Thyroid gland (tissue), 4 donors: ENCODE data around the gene SACM1L. TPM values are rescaled to one million over a fixed set of nuclear protein-coding genes. Genes with fewer than 3 reads are reported as not detected.

ENCODE experiments used
- DNase-seq, 2 donors: peaks; one replicate each; pipeline ENCODE4 v3.0.0-alpha.2; 2019
- H3K27ac ChIP-seq, 3 donors: fragments of 200-600 bp; sonication (generic); 1 replicate in 2 of 3; 2 replicates in 1 of 3; pipeline ENCODE4 v1.5.1; 2016 to 2019; ENCODE audit warnings: mild to moderate bottlenecking in 1 of 3, moderate library complexity in 1 of 3
- H3K27me3 ChIP-seq: fragments of 200-600 bp; sonication (generic); one replicate; pipeline ENCODE4 v1.5.1; 2019
- H3K36me3 ChIP-seq, 2 donors: fragments of 200-600 bp; sonication (generic); one replicate each; pipeline ENCODE4 v1.5.1; 2016 to 2019
- H3K4me1 ChIP-seq, 2 donors: fragments of 200-600 bp; sonication (generic); one replicate each; pipeline ENCODE4 v1.5.1; 2017 to 2019
- H3K4me3 ChIP-seq, 3 donors: fragments of 200-600 bp; sonication (generic); replicated peaks in 1 of 3; 1 replicate in 2 of 3; 2 replicates in 1 of 3; pipeline ENCODE4 v1.5.1; 2016; ENCODE audit warnings: mild to moderate bottlenecking in 1 of 3
- H3K9me3 ChIP-seq: fragments of 200-600 bp; sonication (generic); one replicate; pipeline ENCODE4 v1.5.1; 2017
- POLR2A ChIP-seq, 2 donors: fragments of 450-650 bp; IDR thresholded peaks; one replicate each; pipeline ENCODE4 v1.6.1; 2017; ENCODE audit warnings: antibody characterized with exemption in 2 of 2, mild to moderate bottlenecking in 2 of 2, moderate library complexity in 1 of 2
- WGBS, 2 donors: methylation state at CpG; one replicate each; pipeline ENCODE4 v1.1.5; 2017; 5-methylcytosine and 5-hydroxymethylcytosine counted together
- intact Hi-C: fragments of 100-400 bp; cut with DNase I; formaldehyde crosslinking; loops from one replicate; pipeline ENCODE4 v1.15.1; 2023
- total RNA-seq, 4 donors: library from RNA; depleted of rRNA; stranded (reverse); fragments of >200 nt; gene quantifications; one replicate each; pipeline ENCODE4 v1.2.3, GENCODE V29; 2016
- TF ChIP-seq, protein P1 (sequence below), 6 experiments: fragments of 200-600 bp in 3 of 6; fragments of 450-650 bp in 3 of 6; sonication (generic) in 3 of 6; IDR thresholded peaks; one replicate each; pipeline ENCODE4 v1.5.1; 2016 to 2019; ENCODE audit warnings: antibody characterized with exemption in 6 of 6, mild to moderate bottlenecking in 2 of 6, inconsistent platforms in 1 of 6, moderate library complexity in 1 of 6

The SACM1L gene
- total RNA-seq, 4 donors from 2014 or later = 87.0 to 161 (median 111) TPM

DNA sequence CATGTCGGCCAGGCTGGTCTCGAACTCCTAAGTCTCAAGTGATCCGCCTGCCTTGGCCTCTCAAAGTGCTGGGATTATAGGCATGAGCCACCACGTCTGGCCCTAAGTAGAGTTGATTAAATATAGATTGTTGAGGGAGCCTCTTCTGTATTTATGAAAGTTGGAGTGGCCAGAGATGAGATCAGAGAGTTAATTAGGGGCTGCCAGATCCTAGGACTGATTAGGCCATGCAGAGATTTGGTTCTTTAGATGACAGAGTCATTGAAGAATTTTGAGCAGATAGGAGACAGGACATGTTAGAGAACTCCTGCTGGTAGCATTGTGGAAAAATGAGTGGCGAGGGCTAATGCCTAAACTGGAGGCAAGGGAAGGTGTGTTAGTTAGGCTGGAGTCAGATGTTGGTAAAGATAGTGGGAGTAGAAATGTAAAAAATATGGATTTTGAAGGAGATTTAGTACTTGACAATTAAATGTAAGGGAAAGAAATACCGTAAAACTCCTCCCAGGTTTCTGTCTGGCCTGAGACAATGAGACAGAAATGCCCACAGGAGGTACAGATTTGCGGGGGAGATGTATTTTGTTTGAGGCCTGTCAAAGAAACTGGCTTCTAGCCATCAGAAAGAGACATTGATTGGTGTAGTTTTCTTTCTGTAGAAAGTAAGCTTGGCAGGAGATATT lies 23.4 kb downstream of the SACM1L start:
- TF ChIP-seq, protein P1, sequence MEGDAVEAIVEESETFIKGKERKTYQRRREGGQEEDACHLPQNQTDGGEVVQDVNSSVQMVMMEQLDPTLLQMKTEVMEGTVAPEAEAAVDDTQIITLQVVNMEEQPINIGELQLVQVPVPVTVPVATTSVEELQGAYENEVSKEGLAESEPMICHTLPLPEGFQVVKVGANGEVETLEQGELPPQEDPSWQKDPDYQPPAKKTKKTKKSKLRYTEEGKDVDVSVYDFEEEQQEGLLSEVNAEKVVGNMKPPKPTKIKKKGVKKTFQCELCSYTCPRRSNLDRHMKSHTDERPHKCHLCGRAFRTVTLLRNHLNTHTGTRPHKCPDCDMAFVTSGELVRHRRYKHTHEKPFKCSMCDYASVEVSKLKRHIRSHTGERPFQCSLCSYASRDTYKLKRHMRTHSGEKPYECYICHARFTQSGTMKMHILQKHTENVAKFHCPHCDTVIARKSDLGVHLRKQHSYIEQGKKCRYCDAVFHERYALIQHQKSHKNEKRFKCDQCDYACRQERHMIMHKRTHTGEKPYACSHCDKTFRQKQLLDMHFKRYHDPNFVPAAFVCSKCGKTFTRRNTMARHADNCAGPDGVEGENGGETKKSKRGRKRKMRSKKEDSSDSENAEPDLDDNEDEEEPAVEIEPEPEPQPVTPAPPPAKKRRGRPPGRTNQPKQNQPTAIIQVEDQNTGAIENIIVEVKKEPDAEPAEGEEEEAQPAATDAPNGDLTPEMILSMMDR (IDR thresholded peaks at IDR 0.05) = no peak
- no peak for TF ChIP-seq POLR2A (IDR thresholded peaks at IDR 0.05)
- H3K9me3 ChIP-seq = no peaks in the 10 kb centered on the region
- H3K4me3 ChIP-seq = no peak overlapping the region
- WGBS, 2 donors = 90 to 91% methylated on average over 7 of the region's 7 CpGs
- H3K27me3 ChIP-seq = no peaks in the 10 kb centered on the region
- no peak overlapping the region for H3K27ac ChIP-seq
- DNase-seq = no peak
- H3K36me3 ChIP-seq = peaks cover 13 to 22% of the 10 kb centered on the region in 2 donors
- intact Hi-C loops = no loop called here
- H3K4me1 ChIP-seq = no peaks in the 10 kb centered on the region

DNA sequence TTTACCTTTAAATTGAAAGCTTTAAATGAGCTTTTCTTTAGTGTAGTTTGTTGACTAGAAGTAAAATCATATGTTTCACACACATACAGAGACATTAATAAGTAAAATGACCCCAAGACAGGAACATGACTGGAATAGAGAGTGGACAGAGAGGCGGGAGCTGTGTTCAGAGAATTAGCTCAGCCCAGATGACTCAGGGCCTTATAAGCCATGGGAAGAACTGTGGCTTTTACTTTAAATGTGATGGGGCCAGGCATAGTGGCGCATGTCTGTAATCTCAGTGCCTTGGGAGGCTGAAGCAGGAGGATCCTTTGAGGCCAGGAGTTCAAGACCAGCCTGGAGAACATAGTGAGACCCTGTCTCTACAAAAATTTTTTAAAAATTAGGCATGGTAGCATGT lies 26.7 kb downstream of the SACM1L start:
- intact Hi-C loops = no loop called here
- H3K27ac ChIP-seq = no peak overlapping the region
- peaks cover 0 to 9% of the 10 kb centered on the region in 2 donors for H3K4me1 ChIP-seq
- no peaks in the 10 kb centered on the region for H3K27me3 ChIP-seq
- TF ChIP-seq, protein P1 (IDR thresholded peaks at IDR 0.05) = no peak
- no peak for TF ChIP-seq POLR2A (IDR thresholded peaks at IDR 0.05)
- no peak for DNase-seq
- 98 to 100% methylated on average over 2 of the region's 2 CpGs for WGBS, 2 donors
- H3K4me3 ChIP-seq = no peak overlapping the region
- H3K36me3 ChIP-seq = peaks cover 9 to 18% of the 10 kb centered on the region in 2 donors
- H3K9me3 ChIP-seq = no peaks in the 10 kb centered on the region

DNA sequence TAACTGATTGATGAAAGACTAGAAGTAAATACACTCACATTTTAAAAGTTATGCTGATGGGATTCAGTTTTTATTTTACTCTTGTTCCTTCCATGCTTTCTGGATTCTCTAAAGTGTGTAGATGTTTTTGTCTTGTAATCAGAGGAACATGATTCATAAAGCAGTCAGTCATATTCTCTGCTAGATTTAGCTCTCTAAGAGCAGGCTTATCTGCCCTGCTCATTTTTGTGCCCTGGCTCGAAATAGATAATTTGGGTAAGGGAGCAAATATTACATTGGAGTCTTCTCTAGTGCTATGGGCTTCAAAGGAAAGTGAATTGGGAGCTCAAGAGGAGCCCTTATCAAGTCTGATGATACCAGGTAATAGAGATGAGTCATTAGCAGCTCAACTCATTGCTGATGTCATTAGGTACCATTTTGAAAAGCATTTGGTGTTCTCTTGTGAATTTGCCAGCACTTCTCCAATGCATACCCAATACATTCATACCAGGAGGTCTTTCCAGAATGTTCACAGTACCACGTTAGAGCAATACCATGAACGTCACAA lies 27.7 kb downstream of the SACM1L start:
- Histone ChIP-seq H3K27ac (no peak overlapping the region), H3K27me3 (no peaks in the 10 kb centered on the region), H3K9me3 (no peaks in the 10 kb centered on the region), H3K4me3 (no peak overlapping the region), H3K4me1 (peaks cover 0 to 9% of the 10 kb centered on the region in 2 donors), H3K36me3 (peaks cover 8 to 13% of the 10 kb centered on the region in 2 donors)
- TF ChIP-seq POLR2A (IDR thresholded peaks at IDR 0.05) = no peak
- TF ChIP-seq, protein P1 (IDR thresholded peaks at IDR 0.05) = no peak
- no peak for DNase-seq
- intact Hi-C loops = no loop called here
- WGBS, 2 donors = 95 to 96% methylated on average over 3 of the region's 3 CpGs

DNA sequence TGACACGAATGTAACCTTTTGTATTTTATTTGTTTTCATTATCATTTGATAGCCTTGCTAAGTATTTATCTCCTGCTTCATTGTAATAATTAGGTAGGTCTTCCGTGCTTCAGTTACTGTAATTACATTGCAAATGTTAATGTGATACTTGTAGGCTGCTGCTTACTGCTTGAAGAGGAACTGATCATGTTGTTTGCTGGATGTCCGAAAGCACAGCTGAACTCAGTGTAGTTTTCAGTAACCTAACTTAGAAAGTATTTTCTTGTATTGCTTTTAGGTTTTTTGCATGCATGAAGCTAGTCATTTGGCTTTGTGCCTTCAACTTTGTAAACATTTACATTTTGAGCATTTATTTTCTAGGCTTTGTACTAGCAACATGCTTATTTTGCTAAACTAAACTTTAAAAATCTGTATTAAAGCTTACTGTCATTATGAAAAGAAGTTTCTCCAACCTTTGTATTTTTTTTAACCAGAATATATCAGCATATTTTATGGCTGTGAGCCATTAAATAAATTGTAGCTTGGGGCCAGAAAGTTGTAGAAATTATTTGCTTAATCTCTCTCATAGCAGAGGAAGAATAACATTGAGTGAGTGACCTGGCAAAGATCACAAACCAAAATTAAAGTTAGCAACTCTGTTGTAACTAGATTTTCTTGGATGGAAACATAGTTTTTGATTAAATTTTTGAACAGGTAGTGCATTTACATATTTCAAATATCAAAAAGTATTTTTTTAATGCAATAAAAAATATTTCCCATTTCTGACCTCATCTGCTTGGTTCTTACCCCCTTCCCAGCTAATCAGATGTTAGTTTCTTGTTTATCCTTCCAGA lies 30.7 kb downstream of the SACM1L start:
- Histone ChIP-seq H3K4me1 (peaks cover 0 to 9% of the 10 kb centered on the region in 2 donors), H3K27me3 (no peaks in the 10 kb centered on the region), H3K27ac (no peak overlapping the region), H3K36me3 (peaks cover 7 to 22% of the 10 kb centered on the region in 2 donors), H3K4me3 (no peak overlapping the region), H3K9me3 (no peaks in the 10 kb centered on the region)
- WGBS, 2 donors = 89 to 90% methylated on average over 3 of the region's 3 CpGs
- DNase-seq = no peak
- TF ChIP-seq POLR2A (IDR thresholded peaks at IDR 0.05) = no peak
- TF ChIP-seq, protein P1 (IDR thresholded peaks at IDR 0.05) = no peak
- intact Hi-C loops = no loop called here
